CMK (cell line): Measurements from ENCODE around the gene MAPT.
"Not testable (repeated sequence)": the region's sequence is repeated elsewhere in the genome, so short reads cannot be mapped to it uniquely, and the experiment has no call there.

ENCODE experiments used
- DNase-seq: peaks from one replicate; pipeline ENCODE4 v3.0.0-alpha.2; 2010; ENCODE audit warnings: low read depth

The MAPT gene

DNA sequence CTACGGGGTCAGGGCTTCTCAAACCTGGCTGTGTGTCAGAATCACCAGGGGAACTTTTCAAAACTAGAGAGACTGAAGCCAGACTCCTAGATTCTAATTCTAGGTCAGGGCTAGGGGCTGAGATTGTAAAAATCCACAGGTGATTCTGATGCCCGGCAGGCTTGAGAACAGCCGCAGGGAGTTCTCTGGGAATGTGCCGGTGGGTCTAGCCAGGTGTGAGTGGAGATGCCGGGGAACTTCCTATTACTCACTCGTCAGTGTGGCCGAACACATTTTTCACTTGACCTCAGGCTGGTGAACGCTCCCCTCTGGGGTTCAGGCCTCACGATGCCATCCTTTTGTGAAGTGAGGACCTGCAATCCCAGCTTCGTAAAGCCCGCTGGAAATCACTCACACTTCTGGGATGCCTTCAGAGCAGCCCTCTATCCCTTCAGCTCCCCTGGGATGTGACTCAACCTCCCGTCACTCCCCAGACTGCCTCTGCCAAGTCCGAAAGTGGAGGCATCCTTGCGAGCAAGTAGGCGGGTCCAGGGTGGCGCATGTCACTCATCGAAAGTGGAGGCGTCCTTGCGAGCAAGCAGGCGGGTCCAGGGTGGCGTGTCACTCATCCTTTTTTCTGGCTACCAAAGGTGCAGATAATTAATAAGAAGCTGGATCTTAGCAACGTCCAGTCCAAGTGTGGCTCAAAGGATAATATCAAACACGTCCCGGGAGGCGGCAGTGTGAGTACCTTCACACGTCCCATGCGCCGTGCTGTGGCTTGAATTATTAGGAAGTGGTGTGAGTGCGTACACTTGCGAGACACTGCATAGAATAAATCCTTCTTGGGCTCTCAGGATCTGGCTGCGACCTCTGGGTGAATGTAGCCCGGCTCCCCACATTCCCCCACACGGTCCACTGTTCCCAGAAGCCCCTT, 115.6 kb downstream of the MAPT start:
- DNase-seq, result no peak

DNA sequence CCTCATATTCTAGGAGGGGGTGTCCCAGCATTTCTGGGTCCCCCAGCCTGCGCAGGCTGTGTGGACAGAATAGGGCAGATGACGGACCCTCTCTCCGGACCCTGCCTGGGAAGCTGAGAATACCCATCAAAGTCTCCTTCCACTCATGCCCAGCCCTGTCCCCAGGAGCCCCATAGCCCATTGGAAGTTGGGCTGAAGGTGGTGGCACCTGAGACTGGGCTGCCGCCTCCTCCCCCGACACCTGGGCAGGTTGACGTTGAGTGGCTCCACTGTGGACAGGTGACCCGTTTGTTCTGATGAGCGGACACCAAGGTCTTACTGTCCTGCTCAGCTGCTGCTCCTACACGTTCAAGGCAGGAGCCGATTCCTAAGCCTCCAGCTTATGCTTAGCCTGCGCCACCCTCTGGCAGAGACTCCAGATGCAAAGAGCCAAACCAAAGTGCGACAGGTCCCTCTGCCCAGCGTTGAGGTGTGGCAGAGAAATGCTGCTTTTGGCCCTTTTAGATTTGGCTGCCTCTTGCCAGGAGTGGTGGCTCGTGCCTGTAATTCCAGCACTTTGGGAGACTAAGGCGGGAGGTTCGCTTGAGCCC, 116.3 kb downstream of the MAPT start:
- DNase-seq, result no peak

DNA sequence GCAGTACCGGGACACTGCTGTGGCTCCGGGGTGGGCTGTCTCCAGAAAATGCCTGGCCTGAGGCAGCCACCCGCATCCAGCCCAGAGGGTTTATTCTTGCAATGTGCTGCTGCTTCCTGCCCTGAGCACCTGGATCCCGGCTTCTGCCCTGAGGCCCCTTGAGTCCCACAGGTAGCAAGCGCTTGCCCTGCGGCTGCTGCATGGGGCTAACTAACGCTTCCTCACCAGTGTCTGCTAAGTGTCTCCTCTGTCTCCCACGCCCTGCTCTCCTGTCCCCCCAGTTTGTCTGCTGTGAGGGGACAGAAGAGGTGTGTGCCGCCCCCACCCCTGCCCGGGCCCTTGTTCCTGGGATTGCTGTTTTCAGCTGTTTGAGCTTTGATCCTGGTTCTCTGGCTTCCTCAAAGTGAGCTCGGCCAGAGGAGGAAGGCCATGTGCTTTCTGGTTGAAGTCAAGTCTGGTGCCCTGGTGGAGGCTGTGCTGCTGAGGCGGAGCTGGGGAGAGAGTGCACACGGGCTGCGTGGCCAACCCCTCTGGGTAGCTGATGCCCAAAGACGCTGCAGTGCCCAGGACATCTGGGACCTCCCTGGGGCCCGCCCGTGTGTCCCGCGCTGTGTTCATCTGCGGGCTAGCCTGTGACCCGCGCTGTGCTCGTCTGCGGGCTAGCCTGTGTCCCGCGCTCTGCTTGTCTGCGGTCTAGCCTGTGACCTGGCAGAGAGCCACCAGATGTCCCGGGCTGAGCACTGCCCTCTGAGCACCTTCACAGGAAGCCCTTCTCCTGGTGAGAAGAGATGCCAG, 117.6 kb downstream of the MAPT start:
- no peak for DNase-seq

DNA sequence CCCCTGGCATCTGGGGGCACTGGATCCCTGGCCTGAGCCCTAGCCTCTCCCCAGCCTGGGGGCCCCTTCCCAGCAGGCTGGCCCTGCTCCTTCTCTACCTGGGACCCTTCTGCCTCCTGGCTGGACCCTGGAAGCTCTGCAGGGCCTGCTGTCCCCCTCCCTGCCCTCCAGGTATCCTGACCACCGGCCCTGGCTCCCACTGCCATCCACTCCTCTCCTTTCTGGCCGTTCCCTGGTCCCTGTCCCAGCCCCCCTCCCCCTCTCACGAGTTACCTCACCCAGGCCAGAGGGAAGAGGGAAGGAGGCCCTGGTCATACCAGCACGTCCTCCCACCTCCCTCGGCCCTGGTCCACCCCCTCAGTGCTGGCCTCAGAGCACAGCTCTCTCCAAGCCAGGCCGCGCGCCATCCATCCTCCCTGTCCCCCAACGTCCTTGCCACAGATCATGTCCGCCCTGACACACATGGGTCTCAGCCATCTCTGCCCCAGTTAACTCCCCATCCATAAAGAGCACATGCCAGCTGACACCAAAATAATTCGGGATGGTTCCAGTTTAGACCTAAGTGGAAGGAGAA, 118.2 kb downstream of the MAPT start:
- DNase-seq, result no peak

DNA sequence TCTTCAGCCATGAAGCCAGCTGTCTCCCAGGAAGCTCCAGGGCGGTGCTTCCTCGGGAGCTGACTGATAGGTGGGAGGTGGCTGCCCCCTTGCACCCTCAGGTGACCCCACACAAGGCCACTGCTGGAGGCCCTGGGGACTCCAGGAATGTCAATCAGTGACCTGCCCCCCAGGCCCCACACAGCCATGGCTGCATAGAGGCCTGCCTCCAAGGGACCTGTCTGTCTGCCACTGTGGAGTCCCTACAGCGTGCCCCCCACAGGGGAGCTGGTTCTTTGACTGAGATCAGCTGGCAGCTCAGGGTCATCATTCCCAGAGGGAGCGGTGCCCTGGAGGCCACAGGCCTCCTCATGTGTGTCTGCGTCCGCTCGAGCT, 118.8 kb downstream of the MAPT start:
- DNase-seq, result no peak

DNA sequence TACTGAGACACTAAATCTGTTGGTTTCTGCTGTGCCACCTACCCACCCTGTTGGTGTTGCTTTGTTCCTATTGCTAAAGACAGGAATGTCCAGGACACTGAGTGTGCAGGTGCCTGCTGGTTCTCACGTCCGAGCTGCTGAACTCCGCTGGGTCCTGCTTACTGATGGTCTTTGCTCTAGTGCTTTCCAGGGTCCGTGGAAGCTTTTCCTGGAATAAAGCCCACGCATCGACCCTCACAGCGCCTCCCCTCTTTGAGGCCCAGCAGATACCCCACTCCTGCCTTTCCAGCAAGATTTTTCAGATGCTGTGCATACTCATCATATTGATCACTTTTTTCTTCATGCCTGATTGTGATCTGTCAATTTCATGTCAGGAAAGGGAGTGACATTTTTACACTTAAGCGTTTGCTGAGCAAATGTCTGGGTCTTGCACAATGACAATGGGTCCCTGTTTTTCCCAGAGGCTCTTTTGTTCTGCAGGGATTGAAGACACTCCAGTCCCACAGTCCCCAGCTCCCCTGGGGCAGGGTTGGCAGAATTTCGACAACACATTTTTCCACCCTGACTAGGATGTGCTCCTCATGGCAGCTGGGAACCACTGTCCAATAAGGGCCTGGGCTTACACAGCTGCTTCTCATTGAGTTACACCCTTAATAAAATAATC, 119.3 kb downstream of the MAPT start:
- no peak for DNase-seq

DNA sequence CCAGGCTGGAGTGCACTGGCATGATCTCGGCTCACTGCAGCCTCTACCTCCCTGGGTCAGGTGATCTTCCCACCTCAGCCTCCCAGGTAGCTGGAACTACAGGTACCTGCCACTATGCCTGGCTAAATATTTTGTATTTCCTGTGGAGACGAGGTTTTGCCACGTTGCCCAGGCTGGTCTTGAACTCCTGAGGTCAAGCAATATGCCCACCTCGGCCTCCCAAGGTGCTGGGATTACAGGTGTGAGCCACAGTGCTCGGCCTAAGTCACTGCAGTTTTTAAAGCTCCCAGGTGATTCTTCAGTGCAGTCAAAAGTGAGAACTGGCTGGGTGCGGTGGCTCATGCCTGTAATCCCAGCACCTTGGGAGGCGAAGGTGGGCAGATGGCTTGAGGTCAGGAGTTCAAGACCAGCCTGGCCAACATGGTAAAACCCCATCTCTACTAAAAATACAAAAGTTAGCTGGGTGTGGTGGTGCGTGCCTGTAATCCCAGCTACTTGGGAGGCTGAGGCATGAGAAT, 125.1 kb downstream of the MAPT start:
- DNase-seq, result not testable (repeated sequence)

DNA sequence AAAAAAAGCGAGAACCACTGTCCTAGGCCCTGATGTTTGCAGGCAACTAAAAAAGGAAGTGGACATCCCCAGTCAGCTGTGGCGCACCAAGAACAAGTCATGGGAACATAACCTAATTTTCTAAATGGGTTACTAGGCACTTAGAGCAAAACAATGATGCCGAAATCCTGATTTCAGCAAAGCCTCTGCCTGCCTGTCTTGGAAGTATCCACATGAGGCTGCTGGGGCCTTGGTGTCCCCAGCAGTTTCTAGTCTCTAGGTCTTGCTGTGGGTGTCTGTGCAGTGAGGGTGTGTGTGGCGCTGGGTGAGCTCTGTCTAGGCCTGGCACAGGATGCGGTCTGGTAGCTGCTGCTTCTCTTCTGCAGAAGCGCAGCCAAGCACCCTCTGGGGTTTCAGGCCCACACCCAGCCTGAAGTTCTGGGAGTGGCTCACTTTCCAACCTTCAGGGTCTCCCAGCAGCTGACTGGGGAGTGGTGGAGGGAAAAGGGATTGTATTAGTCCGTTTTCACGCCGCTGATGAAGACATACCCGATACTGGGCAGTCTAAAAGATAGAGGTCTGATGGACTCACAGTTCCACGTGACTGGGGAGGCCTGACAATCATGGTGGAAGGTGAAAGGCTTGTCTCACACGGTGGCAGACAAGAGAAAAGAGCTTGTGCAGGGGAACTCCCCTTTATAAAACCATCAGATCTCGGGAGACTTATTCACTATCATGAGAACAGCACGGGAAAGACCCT, 125.8 kb downstream of the MAPT start:
- DNase-seq, result no peak

DNA sequence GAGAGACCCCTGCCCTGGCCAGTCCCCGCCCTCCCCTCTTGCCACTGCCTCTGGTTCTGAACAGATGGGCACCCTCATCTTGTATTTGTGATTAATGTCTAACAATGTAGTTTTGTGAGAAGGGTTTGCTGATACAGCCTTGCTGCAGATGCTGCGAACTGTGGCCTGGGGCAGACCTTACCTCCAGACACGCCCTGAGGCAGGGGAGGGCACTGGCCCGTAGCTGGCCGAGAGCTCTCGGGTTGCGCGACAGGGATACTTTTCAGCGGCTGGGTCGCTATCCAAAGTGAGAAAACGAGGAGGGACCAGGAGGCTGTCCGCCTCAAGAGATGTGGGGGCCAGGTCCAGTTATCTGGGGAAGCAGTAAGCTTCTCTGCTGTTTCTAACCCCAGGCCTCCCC, 126.6 kb downstream of the MAPT start:
- no peak for DNase-seq

DNA sequence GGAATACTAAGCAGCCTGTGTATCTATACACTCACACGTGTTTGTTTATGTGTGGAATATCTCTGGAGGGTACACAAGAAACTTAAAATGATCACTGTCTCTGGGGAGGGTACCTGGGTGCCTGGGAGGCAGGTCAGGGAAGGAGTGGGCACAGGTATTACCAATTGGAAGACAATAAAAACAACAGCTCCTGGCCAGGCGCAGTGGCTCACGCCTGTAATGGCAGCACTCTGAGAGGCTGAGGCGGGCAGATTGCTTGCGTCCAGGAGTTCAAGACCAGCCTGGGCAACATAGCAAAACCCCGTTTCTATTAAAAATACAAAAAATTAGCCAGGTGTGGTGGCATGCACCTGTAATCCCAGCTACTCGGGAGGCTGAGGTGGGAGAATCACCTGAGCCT, 129.0 kb downstream of the MAPT start:
- DNase-seq, result not testable (repeated sequence)

DNA sequence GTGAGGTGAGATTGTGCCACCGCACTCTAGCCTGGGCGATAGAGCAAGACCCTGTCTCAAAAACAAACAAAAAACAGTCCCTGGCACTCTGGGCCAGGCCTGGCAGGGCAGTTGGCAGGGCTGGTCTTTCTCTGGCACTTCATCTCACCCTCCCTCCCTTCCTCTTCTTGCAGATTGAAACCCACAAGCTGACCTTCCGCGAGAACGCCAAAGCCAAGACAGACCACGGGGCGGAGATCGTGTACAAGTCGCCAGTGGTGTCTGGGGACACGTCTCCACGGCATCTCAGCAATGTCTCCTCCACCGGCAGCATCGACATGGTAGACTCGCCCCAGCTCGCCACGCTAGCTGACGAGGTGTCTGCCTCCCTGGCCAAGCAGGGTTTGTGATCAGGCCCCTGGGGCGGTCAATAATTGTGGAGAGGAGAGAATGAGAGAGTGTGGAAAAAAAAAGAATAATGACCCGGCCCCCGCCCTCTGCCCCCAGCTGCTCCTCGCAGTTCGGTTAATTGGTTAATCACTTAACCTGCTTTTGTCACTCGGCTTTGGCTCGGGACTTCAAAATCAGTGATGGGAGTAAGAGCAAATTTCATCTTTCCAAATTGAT, 129.5 kb downstream of the MAPT start:
- DNase-seq, result no peak

DNA sequence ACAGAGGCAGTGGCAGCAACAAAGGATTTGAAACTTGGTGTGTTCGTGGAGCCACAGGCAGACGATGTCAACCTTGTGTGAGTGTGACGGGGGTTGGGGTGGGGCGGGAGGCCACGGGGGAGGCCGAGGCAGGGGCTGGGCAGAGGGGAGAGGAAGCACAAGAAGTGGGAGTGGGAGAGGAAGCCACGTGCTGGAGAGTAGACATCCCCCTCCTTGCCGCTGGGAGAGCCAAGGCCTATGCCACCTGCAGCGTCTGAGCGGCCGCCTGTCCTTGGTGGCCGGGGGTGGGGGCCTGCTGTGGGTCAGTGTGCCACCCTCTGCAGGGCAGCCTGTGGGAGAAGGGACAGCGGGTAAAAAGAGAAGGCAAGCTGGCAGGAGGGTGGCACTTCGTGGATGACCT, 130.2 kb downstream of the MAPT start:
- DNase-seq, result no peak

DNA sequence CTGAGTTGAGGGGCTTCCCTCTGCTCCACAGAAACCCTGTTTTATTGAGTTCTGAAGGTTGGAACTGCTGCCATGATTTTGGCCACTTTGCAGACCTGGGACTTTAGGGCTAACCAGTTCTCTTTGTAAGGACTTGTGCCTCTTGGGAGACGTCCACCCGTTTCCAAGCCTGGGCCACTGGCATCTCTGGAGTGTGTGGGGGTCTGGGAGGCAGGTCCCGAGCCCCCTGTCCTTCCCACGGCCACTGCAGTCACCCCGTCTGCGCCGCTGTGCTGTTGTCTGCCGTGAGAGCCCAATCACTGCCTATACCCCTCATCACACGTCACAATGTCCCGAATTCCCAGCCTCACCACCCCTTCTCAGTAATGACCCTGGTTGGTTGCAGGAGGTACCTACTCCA, 130.7 kb downstream of the MAPT start:
- DNase-seq, result no peak

DNA sequence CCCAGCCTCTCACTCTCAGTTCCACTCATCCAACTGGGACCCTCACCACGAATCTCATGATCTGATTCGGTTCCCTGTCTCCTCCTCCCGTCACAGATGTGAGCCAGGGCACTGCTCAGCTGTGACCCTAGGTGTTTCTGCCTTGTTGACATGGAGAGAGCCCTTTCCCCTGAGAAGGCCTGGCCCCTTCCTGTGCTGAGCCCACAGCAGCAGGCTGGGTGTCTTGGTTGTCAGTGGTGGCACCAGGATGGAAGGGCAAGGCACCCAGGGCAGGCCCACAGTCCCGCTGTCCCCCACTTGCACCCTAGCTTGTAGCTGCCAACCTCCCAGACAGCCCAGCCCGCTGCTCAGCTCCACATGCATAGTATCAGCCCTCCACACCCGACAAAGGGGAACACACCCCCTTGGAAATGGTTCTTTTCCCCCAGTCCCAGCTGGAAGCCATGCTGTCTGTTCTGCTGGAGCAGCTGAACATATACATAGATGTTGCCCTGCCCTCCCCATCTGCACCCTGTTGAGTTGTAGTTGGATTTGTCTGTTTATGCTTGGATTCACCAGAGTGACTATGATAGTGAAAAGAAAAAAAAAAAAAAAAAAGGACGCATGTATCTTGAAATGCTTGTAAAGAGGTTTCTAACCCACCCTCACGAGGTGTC, 131.3 kb downstream of the MAPT start:
- no peak for DNase-seq

DNA sequence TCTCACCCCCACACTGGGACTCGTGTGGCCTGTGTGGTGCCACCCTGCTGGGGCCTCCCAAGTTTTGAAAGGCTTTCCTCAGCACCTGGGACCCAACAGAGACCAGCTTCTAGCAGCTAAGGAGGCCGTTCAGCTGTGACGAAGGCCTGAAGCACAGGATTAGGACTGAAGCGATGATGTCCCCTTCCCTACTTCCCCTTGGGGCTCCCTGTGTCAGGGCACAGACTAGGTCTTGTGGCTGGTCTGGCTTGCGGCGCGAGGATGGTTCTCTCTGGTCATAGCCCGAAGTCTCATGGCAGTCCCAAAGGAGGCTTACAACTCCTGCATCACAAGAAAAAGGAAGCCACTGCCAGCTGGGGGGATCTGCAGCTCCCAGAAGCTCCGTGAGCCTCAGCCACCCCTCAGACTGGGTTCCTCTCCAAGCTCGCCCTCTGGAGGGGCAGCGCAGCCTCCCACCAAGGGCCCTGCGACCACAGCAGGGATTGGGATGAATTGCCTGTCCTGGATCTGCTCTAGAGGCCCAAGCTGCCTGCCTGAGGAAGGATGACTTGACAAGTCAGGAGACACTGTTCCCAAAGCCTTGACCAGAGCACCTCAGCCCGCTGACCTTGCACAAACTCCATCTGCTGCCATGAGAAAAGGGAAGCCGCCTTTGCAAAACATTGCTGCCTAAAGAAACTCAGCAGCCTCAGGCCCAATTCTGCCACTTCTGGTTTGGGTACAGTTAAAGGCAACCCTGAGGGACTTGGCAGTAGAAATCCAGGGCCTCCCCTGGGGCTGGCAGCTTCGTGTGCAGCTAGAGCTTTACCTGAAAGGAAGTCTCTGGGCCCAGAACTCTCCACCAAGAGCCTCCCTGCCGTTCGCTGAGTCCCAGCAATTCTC, 132.1 kb downstream of the MAPT start:
- DNase-seq, result no peak

DNA sequence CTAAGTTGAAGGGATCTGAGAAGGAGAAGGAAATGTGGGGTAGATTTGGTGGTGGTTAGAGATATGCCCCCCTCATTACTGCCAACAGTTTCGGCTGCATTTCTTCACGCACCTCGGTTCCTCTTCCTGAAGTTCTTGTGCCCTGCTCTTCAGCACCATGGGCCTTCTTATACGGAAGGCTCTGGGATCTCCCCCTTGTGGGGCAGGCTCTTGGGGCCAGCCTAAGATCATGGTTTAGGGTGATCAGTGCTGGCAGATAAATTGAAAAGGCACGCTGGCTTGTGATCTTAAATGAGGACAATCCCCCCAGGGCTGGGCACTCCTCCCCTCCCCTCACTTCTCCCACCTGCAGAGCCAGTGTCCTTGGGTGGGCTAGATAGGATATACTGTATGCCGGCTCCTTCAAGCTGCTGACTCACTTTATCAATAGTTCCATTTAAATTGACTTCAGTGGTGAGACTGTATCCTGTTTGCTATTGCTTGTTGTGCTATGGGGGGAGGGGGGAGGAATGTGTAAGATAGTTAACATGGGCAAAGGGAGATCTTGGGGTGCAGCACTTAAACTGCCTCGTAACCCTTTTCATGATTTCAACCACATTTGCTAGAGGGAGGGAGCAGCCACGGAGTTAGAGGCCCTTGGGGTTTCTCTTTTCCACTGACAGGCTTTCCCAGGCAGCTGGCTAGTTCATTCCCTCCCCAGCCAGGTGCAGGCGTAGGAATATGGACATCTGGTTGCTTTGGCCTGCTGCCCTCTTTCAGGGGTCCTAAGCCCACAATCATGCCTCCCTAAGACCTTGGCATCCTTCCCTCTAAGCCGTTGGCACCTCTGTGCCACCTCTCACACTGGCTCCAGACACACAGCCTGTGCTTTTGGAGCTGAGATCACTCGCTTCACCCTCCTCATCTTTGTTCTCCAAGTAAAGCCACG, 133.0 kb downstream of the MAPT start:
- no peak for DNase-seq

DNA sequence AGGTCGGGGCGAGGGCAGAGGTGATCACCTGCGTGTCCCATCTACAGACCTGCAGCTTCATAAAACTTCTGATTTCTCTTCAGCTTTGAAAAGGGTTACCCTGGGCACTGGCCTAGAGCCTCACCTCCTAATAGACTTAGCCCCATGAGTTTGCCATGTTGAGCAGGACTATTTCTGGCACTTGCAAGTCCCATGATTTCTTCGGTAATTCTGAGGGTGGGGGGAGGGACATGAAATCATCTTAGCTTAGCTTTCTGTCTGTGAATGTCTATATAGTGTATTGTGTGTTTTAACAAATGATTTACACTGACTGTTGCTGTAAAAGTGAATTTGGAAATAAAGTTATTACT, 133.6 kb downstream of the MAPT start:
- no peak for DNase-seq

DNA sequence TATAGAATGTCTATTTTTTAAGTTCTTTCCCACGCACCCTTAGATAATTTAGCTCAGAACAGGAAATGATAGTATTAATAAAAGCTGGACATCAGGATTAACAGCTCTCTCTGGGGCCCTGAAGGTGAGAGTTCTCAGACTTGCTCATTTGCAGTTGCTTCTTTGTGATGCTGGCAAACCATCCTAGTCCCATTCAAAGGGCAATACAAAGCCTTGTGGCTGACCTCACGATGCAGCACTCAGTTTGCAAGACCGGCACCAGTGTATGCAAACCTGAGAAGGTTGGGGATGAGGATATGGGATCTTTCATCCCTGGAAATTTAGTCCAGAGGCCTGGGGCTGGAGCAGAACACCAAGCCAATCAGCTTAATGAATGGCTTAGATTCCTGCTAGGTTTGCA, 134.0 kb downstream of the MAPT start:
- DNase-seq, result no peak
